ENCODE data around the gene XRCC1.

GRCh38 chr19:43607238-43608205, 32.2 kb upstream of the XRCC1 start:
- TF ChIP-seq POLR2AphosphoS5 (IDR thresholded peaks at IDR 0.05; ENCODE audit: low read depth) (no peak), CTCF (IDR thresholded peaks at IDR 0.05; ENCODE audit: insufficient read depth, low read length) (no peak), REST (IDR thresholded peaks at IDR 0.05; ENCODE audit: insufficient replicate concordance, low read depth) (no peak), GABPA (IDR thresholded peaks at IDR 0.05; ENCODE audit: low read depth) (no peak)

All from HL-60 (cell line).